ENCODE measurements around the gene RNU11.
"Not testable (repeated sequence)": the region's sequence is repeated elsewhere in the genome, so short reads cannot be mapped to it uniquely, and the experiment has no call there.

Gene RNU11

GRCh38 chr1:28648474-28649198 lies at the start of gene RNU11:
TSS of gene RNU11 (plus strand) at chr1:28648600.
- FAIRE-seq: no peak

DNA sequence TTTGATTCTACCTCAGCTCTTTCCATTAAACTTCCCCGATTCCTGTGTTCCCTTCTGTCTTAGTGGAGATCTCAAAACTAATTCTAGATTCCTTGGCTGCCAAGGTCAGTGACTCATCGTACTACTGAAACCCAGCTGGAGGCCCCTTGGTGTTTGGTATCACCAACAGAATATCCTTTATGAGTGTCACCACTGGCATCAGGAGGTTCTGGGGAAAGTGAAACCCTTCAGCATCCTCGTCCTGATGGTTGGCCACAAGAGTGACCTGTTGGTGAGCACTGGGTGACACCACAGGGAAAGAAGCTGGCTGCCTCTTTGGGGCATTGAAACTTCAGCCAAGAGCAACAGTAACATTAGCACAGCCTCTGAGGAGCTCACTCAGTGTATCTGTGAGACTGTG lies 46.7 kb upstream of the RNU11 start:
- no peak for FAIRE-seq

GRCh38 chr1:28602536-28603439 lies 45.6 kb upstream of the RNU11 start:
- peak; percentile 90 for FAIRE-seq

GRCh38 chr1:28604411-28604810 lies 44.0 kb upstream of the RNU11 start:
- FAIRE-seq: no peak

- no peak for FAIRE-seq
These were observed 43.4 kb upstream of the RNU11 start for GRCh38 chr1:28604962-28605361.

DNA sequence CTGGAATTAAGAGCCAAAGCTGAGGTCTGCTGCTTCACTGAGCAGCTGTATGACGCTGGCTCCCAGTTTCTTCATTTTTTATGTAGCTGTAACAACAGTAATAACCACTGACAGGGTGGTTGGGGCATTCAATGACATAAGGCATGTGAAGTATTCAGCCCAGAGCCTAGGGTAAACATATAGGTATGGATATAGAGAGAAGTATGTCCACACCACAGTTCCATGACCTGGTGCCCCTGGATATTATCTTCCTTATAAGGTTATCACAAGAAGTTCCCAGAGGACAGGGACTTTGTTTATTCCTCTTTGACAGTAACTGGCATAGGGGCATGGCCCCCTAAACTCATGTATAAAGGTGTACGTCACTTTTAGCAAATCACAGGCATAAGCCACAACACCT lies 41.6 kb upstream of the RNU11 start:
- no peak for FAIRE-seq

DNA sequence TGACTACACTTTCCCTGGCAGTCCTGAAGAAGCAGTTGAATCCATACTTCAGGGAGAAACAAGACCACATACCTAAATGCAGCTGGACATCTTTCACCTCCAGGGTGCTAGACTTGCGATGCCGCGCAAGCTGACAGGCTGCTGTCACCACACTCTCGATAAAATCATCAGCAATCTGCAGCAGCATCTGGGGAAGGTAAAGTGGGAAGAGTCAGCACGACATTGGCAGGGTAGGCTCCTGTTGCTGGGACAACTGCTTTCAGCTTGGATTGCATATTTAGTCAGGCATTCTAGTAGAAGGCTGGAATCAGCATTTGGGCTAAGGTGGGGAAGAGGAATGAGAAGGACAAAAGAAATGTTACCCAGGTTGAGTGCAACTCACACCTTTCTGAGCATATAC lies 35.2 kb upstream of the RNU11 start:
- FAIRE-seq: no peak

GRCh38 chr1:28631713-28632112 lies 16.7 kb upstream of the RNU11 start:
- FAIRE-seq: peak; percentile 56

- no peak for FAIRE-seq
These were observed 15.8 kb upstream of the RNU11 start for GRCh38 chr1:28632560-28632959.

GRCh38 chr1:28640766-28641165 lies 7.6 kb upstream of the RNU11 start:
- FAIRE-seq: no peak

DNA sequence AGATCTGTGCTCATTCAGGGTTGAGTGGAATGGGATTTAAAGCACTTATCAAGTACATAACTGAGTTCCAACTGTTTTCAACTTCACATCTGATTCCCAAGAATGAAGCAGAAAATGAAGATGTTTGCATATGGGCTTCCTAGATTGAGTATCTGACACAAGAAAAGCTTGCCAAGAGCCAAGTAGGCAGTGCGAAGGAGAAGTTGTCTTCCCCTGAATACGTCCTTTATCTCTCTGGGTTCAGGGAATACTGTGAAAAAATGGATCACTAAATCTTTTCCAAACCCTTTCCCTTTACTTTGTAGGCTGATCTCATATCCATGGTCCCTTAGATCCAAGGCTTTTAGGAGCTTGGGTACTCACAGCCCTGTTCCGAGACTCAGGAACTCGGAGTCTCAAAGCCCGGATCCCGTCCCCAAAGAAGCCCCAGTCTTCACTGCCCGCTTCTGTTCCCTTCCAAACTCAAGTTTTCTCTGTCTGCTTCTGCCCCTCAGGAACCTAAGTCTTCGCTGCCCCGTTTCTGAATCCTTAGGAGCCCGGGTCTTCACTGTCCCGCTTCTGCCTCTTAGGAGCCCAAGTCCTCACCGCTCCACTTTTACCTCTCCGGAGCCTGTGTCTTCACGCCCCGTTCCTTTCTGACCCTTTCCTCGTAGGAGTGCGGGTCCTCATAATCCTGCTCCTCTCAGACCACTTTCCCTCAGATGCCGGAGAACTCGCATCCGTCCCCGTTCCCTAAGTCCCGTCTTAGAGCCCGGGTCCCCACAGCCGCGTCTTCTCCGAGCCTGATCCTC lies 6.1 kb upstream of the RNU11 start:
- FAIRE-seq: no peak

- peak; percentile 62 for FAIRE-seq
These were observed 5.4 kb upstream of the RNU11 start, which contains the start of gene TAF12 for GRCh38 chr1:28642847-28643635. TSS of gene TAF12 (minus strand) at chr1:28643067. CDS start at chr1:28622081, 20,986 bp downstream.

DNA sequence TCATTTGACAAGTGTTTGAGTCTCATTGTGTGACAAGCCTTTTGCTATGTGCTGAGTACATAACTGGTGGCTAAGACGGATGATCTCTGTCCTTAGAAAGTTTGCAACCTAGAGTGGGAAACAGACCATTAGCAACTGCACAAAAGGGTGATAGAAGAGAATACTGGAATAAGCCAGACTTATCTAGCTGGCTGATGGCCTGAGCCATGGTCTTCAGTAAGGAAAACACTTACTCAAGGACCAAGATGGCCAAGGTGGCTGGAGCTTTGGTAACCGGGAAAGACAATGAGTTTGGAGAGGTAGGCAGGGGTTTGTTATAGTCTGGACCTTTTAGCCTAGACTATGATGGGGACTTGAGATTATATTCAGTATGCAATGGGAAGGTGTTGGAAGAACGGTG lies 3.9 kb upstream of the RNU11 start:
- no peak for FAIRE-seq

GRCh38 chr1:28645406-28645805 lies 3.0 kb upstream of the RNU11 start:
- not testable (repeated sequence) for FAIRE-seq

DNA sequence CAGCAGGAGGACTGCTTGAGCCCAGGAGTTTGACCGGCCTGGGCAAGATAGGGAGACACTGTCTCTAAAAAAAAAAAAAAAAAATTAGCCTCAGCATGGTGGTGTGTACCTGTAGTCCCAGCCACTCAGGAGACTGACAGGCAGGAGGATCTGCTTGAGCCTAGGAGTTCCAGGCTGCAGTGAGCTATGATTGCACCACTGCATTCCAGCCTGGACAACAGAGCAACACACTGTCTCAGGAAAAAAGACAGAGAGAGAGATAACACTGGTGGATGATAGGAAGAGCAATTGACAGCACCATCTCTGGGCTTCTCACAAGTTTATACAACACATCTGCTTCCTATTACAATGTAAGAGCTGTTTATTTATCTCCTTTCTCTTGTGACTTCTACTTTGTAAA lies 2.4 kb upstream of the RNU11 start:
- no peak for FAIRE-seq

- peak; percentile 93 for FAIRE-seq
These were observed 359 bp upstream of the RNU11 start for GRCh38 chr1:28648008-28648473.

- FAIRE-seq: not testable (repeated sequence)
These were observed 4.7 kb downstream of the RNU11 start for GRCh38 chr1:28653063-28653462.

DNA sequence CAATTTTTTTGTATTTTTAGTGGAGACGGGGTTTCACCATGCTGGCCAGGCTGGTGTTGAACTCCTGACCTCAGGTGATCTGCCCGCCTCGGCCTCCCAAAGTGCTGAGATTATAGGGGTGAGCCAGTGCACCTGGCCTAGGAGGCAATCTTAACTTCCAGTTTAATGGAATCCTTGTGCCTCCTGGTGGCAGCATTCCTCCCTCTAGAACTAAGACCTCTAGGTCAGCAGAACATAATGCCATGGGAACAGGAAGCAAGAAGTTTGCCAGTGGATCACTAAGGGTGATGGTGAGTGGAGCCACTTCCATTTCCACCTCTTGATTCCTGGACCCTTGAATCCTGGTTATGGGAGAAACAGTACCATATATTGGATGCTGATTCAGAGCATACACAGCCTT lies 5.5 kb downstream of the RNU11 start:
- not testable (repeated sequence) for FAIRE-seq

- FAIRE-seq: not testable (repeated sequence)
These were observed 7.3 kb downstream of the RNU11 start for GRCh38 chr1:28655448-28656311.

DNA sequence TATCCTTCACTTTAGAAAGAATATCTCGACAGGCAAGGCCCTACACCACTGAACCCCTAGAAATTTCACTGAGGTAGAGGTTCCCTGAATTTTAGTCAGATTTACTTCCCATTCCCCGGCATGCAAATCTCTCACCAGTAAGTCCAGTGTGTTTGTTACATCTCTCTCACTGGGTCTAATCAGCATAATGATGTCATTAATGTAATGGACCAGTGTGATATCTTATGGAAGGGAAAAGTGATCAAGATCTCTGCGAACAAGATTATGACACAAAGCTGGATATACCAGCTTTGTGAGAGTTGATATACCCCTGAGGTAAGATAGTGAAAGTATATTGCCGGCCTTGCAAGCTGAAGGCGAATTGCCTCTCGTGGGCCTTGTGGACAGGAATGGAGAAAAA lies 7.9 kb downstream of the RNU11 start:
- no peak for FAIRE-seq

GRCh38 chr1:28663871-28664470 lies 15.6 kb downstream of the RNU11 start:
- FAIRE-seq: no peak

Measured in G401.6 (cell line).